ENCODE measurements around the gene SPAG7. TPM values are rescaled to one million over a fixed set of nuclear protein-coding genes. Genes with fewer than 3 reads are reported as not detected.

The SPAG7 gene
- total and polyA plus RNA-seq, 8 donors = 47.2 to 78.6 (median 74.2) TPM

- no peak overlapping the region for H3K4me3 ChIP-seq
- H3K36me3 ChIP-seq = peaks cover 0 to 98% of the 10 kb centered on the region in 2 donors
- no peaks in the 10 kb centered on the region for H3K27me3 ChIP-seq
- ATAC-seq = peak; percentile 16
- peak overlapping the region in 1 of 2 donors; percentile 86 for H3K27ac ChIP-seq
- TF ChIP-seq, protein P1, sequence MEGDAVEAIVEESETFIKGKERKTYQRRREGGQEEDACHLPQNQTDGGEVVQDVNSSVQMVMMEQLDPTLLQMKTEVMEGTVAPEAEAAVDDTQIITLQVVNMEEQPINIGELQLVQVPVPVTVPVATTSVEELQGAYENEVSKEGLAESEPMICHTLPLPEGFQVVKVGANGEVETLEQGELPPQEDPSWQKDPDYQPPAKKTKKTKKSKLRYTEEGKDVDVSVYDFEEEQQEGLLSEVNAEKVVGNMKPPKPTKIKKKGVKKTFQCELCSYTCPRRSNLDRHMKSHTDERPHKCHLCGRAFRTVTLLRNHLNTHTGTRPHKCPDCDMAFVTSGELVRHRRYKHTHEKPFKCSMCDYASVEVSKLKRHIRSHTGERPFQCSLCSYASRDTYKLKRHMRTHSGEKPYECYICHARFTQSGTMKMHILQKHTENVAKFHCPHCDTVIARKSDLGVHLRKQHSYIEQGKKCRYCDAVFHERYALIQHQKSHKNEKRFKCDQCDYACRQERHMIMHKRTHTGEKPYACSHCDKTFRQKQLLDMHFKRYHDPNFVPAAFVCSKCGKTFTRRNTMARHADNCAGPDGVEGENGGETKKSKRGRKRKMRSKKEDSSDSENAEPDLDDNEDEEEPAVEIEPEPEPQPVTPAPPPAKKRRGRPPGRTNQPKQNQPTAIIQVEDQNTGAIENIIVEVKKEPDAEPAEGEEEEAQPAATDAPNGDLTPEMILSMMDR (IDR thresholded peaks at IDR 0.05) = no peak
- no peaks in the 10 kb centered on the region for H3K9me3 ChIP-seq
- peaks cover 0 to 58% of the 10 kb centered on the region in 2 donors for H3K4me1 ChIP-seq
- no peak for DNase-seq
- intact Hi-C loops (cut with DNase I) = loop anchor here in 1 of 2 donors (10.0 kb wide), 1 partner anchor 74 kb away; the partner anchor contains the start of gene CHRNE
Observed at GRCh38 chr17:4978726-4979125, 11.1 kb upstream of the SPAG7 start.

GRCh38 chr17:4974115-4974670 is 6.6 kb upstream of the SPAG7 start:
- ATAC-seq (peak; percentile 42), DNase-seq (peak in 1 of 4 donors; percentile 58)
- no peaks in the 10 kb centered on the region for H3K9me3 ChIP-seq
- peak overlapping the region in 1 of 2 donors; percentile 2 for H3K27ac ChIP-seq
- TF ChIP-seq, protein P1 (IDR thresholded peaks at IDR 0.05) = no peak
- no peak overlapping the region for H3K4me3 ChIP-seq
- intact Hi-C loops (cut with DNase I) = loop anchor here in 1 of 2 donors (10.0 kb wide), 1 partner anchor 69 kb away; the partner anchor contains the start of gene CHRNE
- peaks cover 2 to 45% of the 10 kb centered on the region in 2 donors for H3K4me1 ChIP-seq
- no peaks in the 10 kb centered on the region for H3K27me3 ChIP-seq
- peaks cover 0 to 98% of the 10 kb centered on the region in 2 donors for H3K36me3 ChIP-seq

GRCh38 chr17:4973256-4974114 is 5.9 kb upstream of the SPAG7 start:
- H3K4me3 ChIP-seq = no peak overlapping the region
- intact Hi-C loops (cut with DNase I) = loop anchor here in 1 of 2 donors (10.0 kb wide), 1 partner anchor 69 kb away; the partner anchor contains the start of gene CHRNE
- DNase-seq (no peak), ATAC-seq (peak; percentile 6)
- TF ChIP-seq, protein P1 (IDR thresholded peaks at IDR 0.05) = no peak
- no peaks in the 10 kb centered on the region for H3K27me3 ChIP-seq
- no peaks in the 10 kb centered on the region for H3K9me3 ChIP-seq
- peaks cover 9 to 45% of the 10 kb centered on the region in 2 donors for H3K4me1 ChIP-seq
- peaks cover 0 to 98% of the 10 kb centered on the region in 2 donors for H3K36me3 ChIP-seq
- H3K27ac ChIP-seq = peak overlapping the region in 1 of 2 donors; percentile 2

GRCh38 chr17:4972752-4973151 is 5.1 kb upstream of the SPAG7 start:
- ATAC-seq = no peak
- intact Hi-C loops (cut with DNase I) = loop anchor here in 1 of 2 donors (10.0 kb wide), 1 partner anchor 68 kb away; the partner anchor contains the start of gene CHRNE
- DNase-seq = no peak
- Histone ChIP-seq H3K27me3 (no peaks in the 10 kb centered on the region), H3K4me1 (peaks cover 11 to 47% of the 10 kb centered on the region in 2 donors), H3K36me3 (peaks cover 0 to 91% of the 10 kb centered on the region in 2 donors), H3K4me3 (no peak overlapping the region), H3K27ac (peak overlapping the region in 1 of 2 donors; percentile 2), H3K9me3 (no peaks in the 10 kb centered on the region)
- TF ChIP-seq, protein P1 (IDR thresholded peaks at IDR 0.05) = no peak

DNA sequence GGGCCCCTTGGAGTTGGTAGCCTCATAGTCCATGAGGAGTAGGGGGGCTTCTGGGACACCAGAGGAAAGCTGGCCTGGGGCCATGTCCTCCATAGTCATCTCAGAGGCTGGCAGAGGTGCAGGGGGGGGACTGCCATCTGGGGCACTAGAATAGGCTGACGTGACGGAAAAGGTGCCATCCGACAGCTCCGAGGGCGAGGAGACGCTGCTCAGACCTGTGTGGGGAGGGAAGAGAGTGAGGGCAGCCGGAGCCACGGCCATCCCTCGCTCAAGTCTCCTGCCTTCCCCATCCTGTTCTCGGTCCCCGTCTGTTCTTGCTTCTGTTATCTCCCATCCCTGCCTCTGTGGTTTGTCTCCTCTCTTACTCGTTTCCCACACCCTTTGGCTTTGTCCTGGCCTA is 4.7 kb upstream of the SPAG7 start:
- H3K36me3 ChIP-seq = peaks cover 0 to 87% of the 10 kb centered on the region in 2 donors
- peaks cover 11 to 47% of the 10 kb centered on the region in 2 donors for H3K4me1 ChIP-seq
- H3K9me3 ChIP-seq = no peaks in the 10 kb centered on the region
- no peaks in the 10 kb centered on the region for H3K27me3 ChIP-seq
- TF ChIP-seq, protein P1 (IDR thresholded peaks at IDR 0.05) = no peak
- no peak for ATAC-seq
- no peak overlapping the region for H3K4me3 ChIP-seq
- no peak for DNase-seq
- intact Hi-C loops (cut with DNase I) = loop anchor here in 1 of 2 donors (10.0 kb wide), 1 partner anchor 68 kb away; the partner anchor contains the start of gene CHRNE
- no peak overlapping the region for H3K27ac ChIP-seq

Data from left lung (tissue), 10 donors.